Brain microvascular endothelial cell (primary cell): ENCODE measurements around the gene UQCRC1.

ENCODE experiments used
- DNase-seq: peaks from one replicate; pipeline ENCODE4 v3.0.0-alpha.2; 2020
- H3K27ac ChIP-seq: fragments of 250-450 bp; sonication (Bioruptor Pico); 2 replicates; pipeline ENCODE4 v1.5.1; 2020; ENCODE audit warnings: mild to moderate bottlenecking, moderate library complexity
- H3K27me3 ChIP-seq: fragments of 250-450 bp; sonication (Bioruptor Pico); replicated peaks from 2 replicates; pipeline ENCODE4 v1.5.1; 2020; ENCODE audit warnings: mild to moderate bottlenecking
- H3K36me3 ChIP-seq: fragments of 250-450 bp; sonication (Bioruptor Pico); replicated peaks from 2 replicates; pipeline ENCODE4 v1.5.1; 2020; ENCODE audit warnings: mild to moderate bottlenecking
- H3K4me3 ChIP-seq: 2 replicates; pipeline ENCODE4 v1.5.1; 2011; ENCODE audit warnings: low read depth, mild to moderate bottlenecking, control low read depth, low read length, moderate library complexity
- in situ Hi-C: cut with HindIII; loops from 2 replicates; pipeline ENCODE4 v1.10.0; 2017; ENCODE audit warnings: low sequenced_read_pairs, low pct_ligation_motif_present
- TF ChIP-seq, protein P1 (sequence below): IDR thresholded peaks from 2 replicates; pipeline ENCODE4 v1.5.1; 2011; ENCODE audit warnings: low read depth, mild to moderate bottlenecking, moderate library complexity, low read length, control low read depth, inconsistent platforms; ENCODE audit errors: missing control alignments

UQCRC1 gene

GRCh38 chr3:48596676-48597407 is 12.6 kb downstream of the UQCRC1 start:
- H3K27me3 ChIP-seq, result no peaks in the 10 kb centered on the region
- no peak overlapping the region for H3K4me3 ChIP-seq
- TF ChIP-seq, protein P1, sequence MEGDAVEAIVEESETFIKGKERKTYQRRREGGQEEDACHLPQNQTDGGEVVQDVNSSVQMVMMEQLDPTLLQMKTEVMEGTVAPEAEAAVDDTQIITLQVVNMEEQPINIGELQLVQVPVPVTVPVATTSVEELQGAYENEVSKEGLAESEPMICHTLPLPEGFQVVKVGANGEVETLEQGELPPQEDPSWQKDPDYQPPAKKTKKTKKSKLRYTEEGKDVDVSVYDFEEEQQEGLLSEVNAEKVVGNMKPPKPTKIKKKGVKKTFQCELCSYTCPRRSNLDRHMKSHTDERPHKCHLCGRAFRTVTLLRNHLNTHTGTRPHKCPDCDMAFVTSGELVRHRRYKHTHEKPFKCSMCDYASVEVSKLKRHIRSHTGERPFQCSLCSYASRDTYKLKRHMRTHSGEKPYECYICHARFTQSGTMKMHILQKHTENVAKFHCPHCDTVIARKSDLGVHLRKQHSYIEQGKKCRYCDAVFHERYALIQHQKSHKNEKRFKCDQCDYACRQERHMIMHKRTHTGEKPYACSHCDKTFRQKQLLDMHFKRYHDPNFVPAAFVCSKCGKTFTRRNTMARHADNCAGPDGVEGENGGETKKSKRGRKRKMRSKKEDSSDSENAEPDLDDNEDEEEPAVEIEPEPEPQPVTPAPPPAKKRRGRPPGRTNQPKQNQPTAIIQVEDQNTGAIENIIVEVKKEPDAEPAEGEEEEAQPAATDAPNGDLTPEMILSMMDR, result no peak
- in situ Hi-C loops, result no loop called here
- peaks cover 37% of the 10 kb centered on the region for H3K36me3 ChIP-seq
- DNase-seq, result no peak
- H3K27ac ChIP-seq, result no peak overlapping the region

DNA sequence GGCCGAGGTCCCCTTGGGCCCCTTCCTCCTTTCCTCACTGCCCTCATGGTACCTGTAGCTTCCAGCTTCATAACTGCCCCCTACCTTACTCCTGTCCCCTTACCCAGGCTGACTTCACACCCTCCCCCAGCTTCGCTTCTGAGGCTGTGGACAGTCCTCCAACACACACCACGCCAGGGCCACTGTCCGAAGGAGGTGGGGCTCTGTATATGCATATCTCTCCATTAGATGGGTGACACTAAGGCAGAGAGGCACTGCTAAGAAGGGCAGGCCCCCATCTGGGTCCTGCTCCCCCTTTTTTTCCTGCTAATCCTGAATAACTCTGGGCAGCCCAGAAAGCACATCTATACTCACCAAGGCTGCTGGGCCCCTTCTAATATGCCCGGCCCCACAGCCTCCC is 13.3 kb downstream of the UQCRC1 start:
- no peak for DNase-seq
- TF ChIP-seq, protein P1, result no peak
- H3K27me3 ChIP-seq, result no peaks in the 10 kb centered on the region
- in situ Hi-C loops, result no loop called here
- no peak overlapping the region for H3K4me3 ChIP-seq
- peak overlapping the region; percentile 27 for H3K27ac ChIP-seq
- H3K36me3 ChIP-seq, result peaks cover 30% of the 10 kb centered on the region

- peak; percentile 68 for DNase-seq
These were observed 13.8 kb downstream of the UQCRC1 start for GRCh38 chr3:48595526-48596121.

DNA sequence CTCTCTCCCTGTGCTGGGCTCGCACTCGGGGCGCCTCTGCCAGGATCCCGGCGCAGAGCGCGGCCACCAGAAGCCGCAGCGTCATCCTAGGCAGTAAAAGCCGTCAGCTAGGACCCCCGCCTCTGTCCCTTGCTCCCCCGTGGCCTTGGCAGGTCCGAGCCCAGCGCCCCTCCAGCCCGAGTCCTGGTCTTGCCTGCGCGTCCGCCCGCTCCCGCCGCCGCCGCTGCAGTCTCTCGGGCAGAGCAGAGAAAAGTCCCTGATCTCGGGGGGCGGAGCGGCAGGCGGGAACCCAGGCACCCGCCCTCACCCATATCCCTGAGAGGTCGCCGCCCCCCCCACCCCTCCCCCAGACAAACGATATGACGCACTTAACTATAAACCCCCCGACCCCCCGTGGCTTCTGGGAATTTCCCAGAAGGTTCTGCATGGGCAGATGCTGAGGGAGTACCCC is 14.3 kb downstream of the UQCRC1 start, which contains the start of gene COL7A1:
Gene COL7A1 (minus strand): TSS at position 255 of the 451 bp plus-strand sequence. CDS start 170 bp downstream, at position 85.
- peak within 1 kb of the TSS; percentile 65 for H3K4me3 ChIP-seq
- no peak for DNase-seq

More at GRCh38 chr3:48595526-48596121, 13.8 kb downstream of the UQCRC1 start:
- TF ChIP-seq, protein P1, result no peak
- in situ Hi-C loops, result no loop called here
- Histone ChIP-seq H3K27me3 (no peaks in the 10 kb centered on the region), H3K36me3 (peaks cover 24% of the 10 kb centered on the region), H3K27ac (peak overlapping the region; percentile 27), H3K4me3 (peak overlapping the region; percentile 65)

DNA sequence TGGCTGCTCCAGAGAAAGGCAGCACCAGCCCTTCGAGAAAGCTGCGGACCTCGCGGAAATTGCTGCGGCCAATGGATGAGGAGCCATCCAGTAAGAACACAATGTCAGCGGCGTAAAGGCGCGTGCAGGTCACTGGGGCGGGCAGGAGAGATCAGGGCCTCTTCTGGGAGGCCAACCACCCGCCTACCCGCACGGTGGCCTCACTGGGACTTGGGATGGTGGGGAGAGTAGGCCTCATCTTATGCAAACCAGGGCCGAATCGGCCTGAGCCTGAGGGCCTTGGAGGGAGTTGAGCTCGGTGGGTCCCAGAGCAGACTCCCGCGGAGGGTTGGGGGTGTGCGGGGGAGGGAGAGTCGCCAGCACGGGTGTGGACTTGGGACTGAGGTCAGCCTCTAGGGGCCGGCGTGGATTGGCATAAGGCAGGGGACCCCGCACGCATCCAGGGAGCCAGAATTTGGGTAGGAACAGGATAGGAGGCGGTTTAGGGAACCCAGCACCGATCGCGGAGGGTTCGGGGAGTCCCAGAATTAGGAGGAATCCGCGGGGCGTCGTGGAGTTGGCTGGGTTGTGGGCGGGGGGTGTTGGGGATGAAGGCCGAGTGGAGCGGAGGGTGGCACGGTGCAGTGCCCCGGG is 14.9 kb downstream of the UQCRC1 start:
- in situ Hi-C loops, result no loop called here
- Histone ChIP-seq H3K27ac (no peak overlapping the region), H3K36me3 (peaks cover 14% of the 10 kb centered on the region), H3K27me3 (no peaks in the 10 kb centered on the region), H3K4me3 (peak overlapping the region; percentile 65)
- TF ChIP-seq, protein P1, result no peak
- DNase-seq, result no peak

More for the DNA sequence above, 14.3 kb downstream of the UQCRC1 start, which contains the start of gene COL7A1:
- in situ Hi-C loops, result no loop called here
- H3K36me3 ChIP-seq, result peaks cover 19% of the 10 kb centered on the region
- TF ChIP-seq, protein P1, result no peak
- H3K27ac ChIP-seq, result peak within 1 kb of the TSS; percentile 27
- H3K27me3 ChIP-seq, result no peaks in the 10 kb centered on the region
